RWPE2 (cell line): Measurements from ENCODE around the gene CLMN.

ENCODE experiments used
- ATAC-seq: fragments of 200-7000 bp; cut with Tn5 transposase; 3 replicates; pipeline ENCODE4 v1.9.1; 2021; ENCODE audit warnings: low read depth
- DNase-seq: peaks from one replicate; pipeline ENCODE4 v3.0.0-alpha.2; 2020; ENCODE audit warnings: low spot score
- H3K27ac ChIP-seq: fragments of 450-650 bp; 2 replicates; pipeline ENCODE4 v1.5.1; 2017; ENCODE audit warnings: mild to moderate bottlenecking; ENCODE audit not compliant: poor library complexity, severe bottlenecking
- H3K27me3 ChIP-seq: fragments of 250-450 bp; sonication (Bioruptor Pico); 2 replicates; pipeline ENCODE4 v1.5.1; 2021; ENCODE audit warnings: mild to moderate bottlenecking, moderate library complexity; ENCODE audit not compliant: insufficient read depth, poor library complexity, severe bottlenecking
- H3K36me3 ChIP-seq: fragments of 250-450 bp; sonication (Bioruptor Pico); 2 replicates; pipeline ENCODE4 v1.5.1; 2020; ENCODE audit warnings: low read depth, mild to moderate bottlenecking, moderate library complexity
- H3K4me1 ChIP-seq: fragments of 250-450 bp; sonication (Bioruptor Pico); 2 replicates; pipeline ENCODE4 v1.5.1; 2021; ENCODE audit warnings: mild to moderate bottlenecking, moderate library complexity; ENCODE audit not compliant: insufficient read depth, poor library complexity, severe bottlenecking
- H3K4me3 ChIP-seq: fragments of 250-450 bp; sonication (Bioruptor Pico); 2 replicates; pipeline ENCODE4 v1.5.1; 2021; ENCODE audit warnings: mild to moderate bottlenecking, moderate library complexity; ENCODE audit not compliant: severe bottlenecking
- H3K9me3 ChIP-seq: fragments of 250-450 bp; sonication (Bioruptor Pico); 2 replicates; pipeline ENCODE4 v1.5.1; 2021; ENCODE audit warnings: mild to moderate bottlenecking, moderate library complexity; ENCODE audit not compliant: severe bottlenecking
- CTCF ChIP-seq: fragments of 450-650 bp; IDR thresholded peaks from one replicate; pipeline ENCODE4 v1.5.1; 2017; ENCODE audit warnings: mild to moderate bottlenecking, moderate library complexity; ENCODE audit not compliant: poor library complexity, severe bottlenecking

Gene CLMN

GRCh38 chr14:95310635-95311380, 8.9 kb downstream of the CLMN start:
- H3K27me3 ChIP-seq, result no peaks in the 10 kb centered on the region
- ATAC-seq, result no peak
- no peak overlapping the region for H3K4me3 ChIP-seq
- H3K4me1 ChIP-seq, result peaks cover 22% of the 10 kb centered on the region
- DNase-seq, result no peak
- no peak overlapping the region for H3K27ac ChIP-seq
- no peaks in the 10 kb centered on the region for H3K9me3 ChIP-seq
- TF ChIP-seq CTCF, result no peak
- H3K36me3 ChIP-seq, result no peaks in the 10 kb centered on the region

- peaks cover 14% of the 10 kb centered on the region for H3K4me1 ChIP-seq
- no peak overlapping the region for H3K27ac ChIP-seq
- H3K4me3 ChIP-seq, result no peak overlapping the region
- H3K36me3 ChIP-seq, result no peaks in the 10 kb centered on the region
- no peak for DNase-seq
- no peak for TF ChIP-seq CTCF
- H3K9me3 ChIP-seq, result no peaks in the 10 kb centered on the region
- ATAC-seq, result no peak
- no peaks in the 10 kb centered on the region for H3K27me3 ChIP-seq
Measured at GRCh38 chr14:95309261-95310051, 10.3 kb downstream of the CLMN start.

GRCh38 chr14:95308073-95308472, 11.6 kb downstream of the CLMN start:
- Histone ChIP-seq H3K27ac (no peak overlapping the region), H3K9me3 (no peaks in the 10 kb centered on the region), H3K27me3 (no peaks in the 10 kb centered on the region), H3K36me3 (no peaks in the 10 kb centered on the region), H3K4me1 (no peaks in the 10 kb centered on the region), H3K4me3 (no peak overlapping the region)
- TF ChIP-seq CTCF, result no peak
- DNase-seq (no peak), ATAC-seq (no peak)

- H3K36me3 ChIP-seq, result no peaks in the 10 kb centered on the region
- H3K4me1 ChIP-seq, result no peaks in the 10 kb centered on the region
- ATAC-seq (no peak), DNase-seq (no peak)
- H3K9me3 ChIP-seq, result no peaks in the 10 kb centered on the region
- TF ChIP-seq CTCF, result no peak
- H3K27ac ChIP-seq, result no peak overlapping the region
- H3K4me3 ChIP-seq, result no peak overlapping the region
- H3K27me3 ChIP-seq, result no peaks in the 10 kb centered on the region
Measured at GRCh38 chr14:95307402-95308041, 12.2 kb downstream of the CLMN start.
